Upper lobe of left lung (tissue), 6 donors: Measurements from ENCODE around the gene MED28. TPM values are rescaled to one million over a fixed set of nuclear protein-coding genes. Genes with fewer than 3 reads are reported as not detected.

ENCODE experiments used
- ATAC-seq, 2 donors: fragments of 200-7000 bp; cut with Tn5 transposase; one replicate each; pipeline ENCODE4 v1.9.1; 2022; ENCODE audit warnings: mild to moderate bottlenecking in 2 of 2, moderate library complexity in 2 of 2; ENCODE audit not compliant: low FRiP score in 2 of 2
- DNase-seq, 2 donors: peaks; one replicate each; pipeline ENCODE4 v3.0.0-alpha.2; 2019 to 2020
- H3K27ac ChIP-seq, 4 donors: fragments of 200-600 bp; sonication (generic); one replicate each; pipeline ENCODE4 v1.5.1; 2016 to 2019
- H3K27me3 ChIP-seq, 4 donors: fragments of 200-600 bp; sonication (generic); one replicate each; pipeline ENCODE4 v1.5.1; 2017 to 2019
- H3K36me3 ChIP-seq, 4 donors: fragments of 200-600 bp; sonication (generic); one replicate each; pipeline ENCODE4 v1.5.1; 2016 to 2019
- H3K4me1 ChIP-seq, 4 donors: fragments of 200-600 bp; sonication (generic); one replicate each; pipeline ENCODE4 v1.5.1; 2018 to 2019
- H3K4me3 ChIP-seq, 4 donors: fragments of 200-600 bp; sonication (generic); one replicate each; pipeline ENCODE4 v1.5.1; 2017 to 2019; ENCODE audit warnings: mild to moderate bottlenecking in 2 of 4, moderate library complexity in 1 of 4
- H3K9me3 ChIP-seq, 4 donors: fragments of 200-600 bp; sonication (generic); one replicate each; pipeline ENCODE4 v1.5.1; 2018 to 2019
- CTCF ChIP-seq, 6 experiments: fragments of 450-650 bp in 4 of 6; fragments of 200-600 bp in 2 of 6; sonication (generic) in 2 of 6; IDR thresholded peaks; one replicate each; pipeline ENCODE4 v1.5.1; 2016 to 2019; ENCODE audit warnings: antibody characterized with exemption in 6 of 6
- EP300 ChIP-seq, 4 donors: sonication (generic); formaldehyde crosslinking; IDR thresholded peaks; one replicate each; pipeline ENCODE4 v1.5.1; 2017; ENCODE audit warnings: antibody characterized with exemption in 4 of 4, control low read depth in 2 of 4
- POLR2A ChIP-seq, 4 donors: fragments of 450-650 bp; IDR thresholded peaks; one replicate each; pipeline ENCODE4 v1.5.1; 2016 to 2017; ENCODE audit warnings: antibody characterized with exemption in 4 of 4, mild to moderate bottlenecking in 2 of 4
- POLR2AphosphoS5 ChIP-seq, 2 donors: sonication (generic); formaldehyde crosslinking; IDR thresholded peaks; one replicate each; pipeline ENCODE4 v1.5.1; 2017; ENCODE audit warnings: antibody characterized with exemption in 2 of 2
- WGBS, 2 donors: methylation state at CpG; one replicate each; pipeline ENCODE4 v1.1.5; 2017 to 2018; 5-methylcytosine and 5-hydroxymethylcytosine counted together
- total RNA-seq, 6 donors: library from RNA; depleted of rRNA in 4 of 6; stranded (reverse); fragments of >200 nt in 4 of 6; gene quantifications; one replicate each; pipeline versions ENCODE4 v1.1.0 to v1.2.1, GENCODE V29; 2016 to 2021
- donor health status: DM: no; HTN: no; CAD: no; lungs with moderate emphysema.
- donor health status: DM: no; HTN: yes; CAD: no; lungs with severe emphysema.

The MED28 gene
- total RNA-seq, 6 donors from 2014 or later = 14.7 to 56.2 (median 19.0) TPM

- DNase-seq (peak in 1 of 2 donors; percentile 35), ATAC-seq (peak; percentile 73 to 87)
- Histone ChIP-seq H3K36me3 (peaks cover 0 to 19% (median 9%) of the 10 kb centered on the region in 4 donors), H3K9me3 (no peaks in the 10 kb centered on the region), H3K4me1 (peaks cover 22 to 42% (median 30%) of the 10 kb centered on the region in 4 donors), H3K27ac (peak overlapping the region; percentile 87 to 94 (median 90)), H3K27me3 (no peaks in the 10 kb centered on the region), H3K4me3 (peak overlapping the region; percentile 47 to 99 (median 95))
- WGBS, 2 donors = 1% methylated on average over 23 of the region's 23 CpGs
- TF ChIP-seq POLR2A (IDR thresholded peaks at IDR 0.05) (no peak), EP300 (IDR thresholded peaks at IDR 0.05) (no peak), POLR2AphosphoS5 (IDR thresholded peaks at IDR 0.05) (no peak), CTCF (IDR thresholded peaks at IDR 0.05) (no peak)
Observed at GRCh38 chr4:17613761-17614415, 553 bp upstream of the MED28 start.

GRCh38 chr4:17616283-17616682 lies 1.8 kb downstream of the MED28 start:
- TF ChIP-seq POLR2AphosphoS5 (IDR thresholded peaks at IDR 0.05) (no peak), CTCF (IDR thresholded peaks at IDR 0.05) (no peak), EP300 (IDR thresholded peaks at IDR 0.05) (no peak), POLR2A (IDR thresholded peaks at IDR 0.05) (no peak)
- no peaks in the 10 kb centered on the region for H3K9me3 ChIP-seq
- H3K27me3 ChIP-seq = no peaks in the 10 kb centered on the region
- WGBS, 2 donors = 46 to 59% methylated on average over 5 of the region's 5 CpGs
- no peak for ATAC-seq
- H3K4me1 ChIP-seq = peaks cover 29 to 48% (median 36%) of the 10 kb centered on the region in 4 donors
- no peak for DNase-seq
- peak overlapping the region in 2 of 4 donors; percentile 98 to 99 for H3K4me3 ChIP-seq
- H3K27ac ChIP-seq = no peak overlapping the region
- peaks cover 14 to 42% (median 27%) of the 10 kb centered on the region in 4 donors for H3K36me3 ChIP-seq

GRCh38 chr4:17618926-17619325 lies 4.5 kb downstream of the MED28 start:
- Histone ChIP-seq H3K27ac (no peak overlapping the region), H3K4me3 (no peak overlapping the region), H3K36me3 (peaks cover 34 to 69% (median 53%) of the 10 kb centered on the region in 4 donors), H3K9me3 (no peaks in the 10 kb centered on the region), H3K27me3 (no peaks in the 10 kb centered on the region), H3K4me1 (peaks cover 29 to 43% (median 33%) of the 10 kb centered on the region in 4 donors)
- TF ChIP-seq POLR2A (IDR thresholded peaks at IDR 0.05) = no peak
- TF ChIP-seq POLR2AphosphoS5 (IDR thresholded peaks at IDR 0.05) = no peak
- no peak for TF ChIP-seq CTCF (IDR thresholded peaks at IDR 0.05)
- no peak for TF ChIP-seq EP300 (IDR thresholded peaks at IDR 0.05)
- whole genome bisulfite sequencing, 2 donors = 0 to 29% methylated on average over 1 of the region's 1 CpG
- ATAC-seq = no peak
- DNase-seq = no peak

- Histone ChIP-seq H3K4me1 (peaks cover 29 to 43% (median 33%) of the 10 kb centered on the region in 4 donors), H3K27me3 (no peaks in the 10 kb centered on the region), H3K9me3 (no peaks in the 10 kb centered on the region), H3K4me3 (no peak overlapping the region), H3K36me3 (peaks cover 35 to 75% (median 58%) of the 10 kb centered on the region in 4 donors), H3K27ac (no peak overlapping the region)
- no peak for TF ChIP-seq POLR2AphosphoS5 (IDR thresholded peaks at IDR 0.05)
- no peak for TF ChIP-seq EP300 (IDR thresholded peaks at IDR 0.05)
- no peak for TF ChIP-seq CTCF (IDR thresholded peaks at IDR 0.05)
- TF ChIP-seq POLR2A (IDR thresholded peaks at IDR 0.05) = no peak
- DNase-seq (no peak), ATAC-seq (no peak)
- 67 to 70% methylated on average over 7 of the region's 7 CpGs for WGBS, 2 donors
Observed at GRCh38 chr4:17619416-17620105, 5.1 kb downstream of the MED28 start.
